HepG2 (cell line): Measurements from ENCODE around the gene P2RX3.

ENCODE experiments used
- EEA1 ChIP-seq: sonication (generic); formaldehyde crosslinking; IDR thresholded peaks from 2 replicates; pipeline ENCODE4 v1.5.1; 2020; ENCODE audit warnings: mild to moderate bottlenecking, missing genetic modification reagents, borderline replicate concordance
- POLR2A ChIP-seq, 2 experiments: IDR thresholded peaks; 2 replicates each; pipeline ENCODE4 v1.6.1; 2011; ENCODE audit warnings: low read depth in 2 of 2, low read length in 2 of 2, mild to moderate bottlenecking in 1 of 2, moderate library complexity in 1 of 2; ENCODE audit not compliant: insufficient read depth in 1 of 2
- XRCC5 ChIP-seq: fragments of 200-400 bp; formaldehyde crosslinking; optimal IDR thresholded peaks from 2 replicates; pipeline ENCODE3; 2017; ENCODE audit warnings: mild to moderate bottlenecking, low read length

- no peak for TF ChIP-seq XRCC5
- no peak for TF ChIP-seq EEA1
- no peak for TF ChIP-seq POLR2A (IDR thresholded peaks at IDR 0.05; ENCODE audit: insufficient read depth in 1 of 2, low read depth in 2 of 2, low read length in 2 of 2)
These were observed 48.2 kb downstream of the P2RX3 start for GRCh38 chr11:57386178-57386940.
